Lower leg skin (tissue), 3 donors: ENCODE results near the gene ASS1.

Source experiments
- POLR2A ChIP-seq, 2 donors: fragments of 450-650 bp; IDR thresholded peaks; one replicate each; pipeline ENCODE4 v1.6.1; 2016 to 2017; ENCODE audit warnings: antibody characterized with exemption in 2 of 2, mild to moderate bottlenecking in 1 of 2, moderate library complexity in 1 of 2
- TF ChIP-seq, protein P1 (sequence below), 3 donors: fragments of 450-650 bp; IDR thresholded peaks; one replicate each; pipeline ENCODE4 v1.5.1; 2016; ENCODE audit warnings: antibody characterized with exemption in 3 of 3, mild to moderate bottlenecking in 3 of 3, moderate library complexity in 2 of 3

DNA sequence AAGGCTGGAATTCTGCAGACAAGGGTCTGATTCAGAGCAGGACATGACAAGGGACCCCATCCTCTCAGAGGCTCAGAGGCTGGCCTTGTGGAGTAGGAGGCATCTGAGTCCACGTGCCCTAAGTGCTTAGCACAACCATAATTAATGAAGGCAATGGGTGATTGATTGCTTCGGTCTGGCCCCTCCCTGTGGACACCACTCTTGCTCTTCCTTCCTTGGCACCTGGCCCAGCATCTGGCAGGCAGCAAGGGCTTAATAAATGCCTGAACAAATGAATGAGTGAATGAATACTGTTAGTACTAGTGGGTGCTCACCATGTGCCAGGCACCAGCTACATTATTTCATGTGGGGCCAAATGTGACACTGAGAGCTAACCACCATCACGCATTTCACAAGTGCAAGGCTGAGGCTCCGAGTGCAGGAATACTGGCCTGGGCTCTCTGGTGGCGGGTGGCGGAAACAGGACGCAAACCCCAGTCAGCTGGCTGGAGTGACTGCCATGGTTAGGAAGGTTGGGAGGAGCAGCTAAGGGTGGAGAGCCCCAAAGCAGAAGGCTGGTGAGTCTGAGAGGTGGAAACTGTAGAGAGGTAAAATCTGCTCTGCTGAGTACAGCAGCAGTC, 53.6 kb downstream of the ASS1 start:
- TF ChIP-seq, protein P1, sequence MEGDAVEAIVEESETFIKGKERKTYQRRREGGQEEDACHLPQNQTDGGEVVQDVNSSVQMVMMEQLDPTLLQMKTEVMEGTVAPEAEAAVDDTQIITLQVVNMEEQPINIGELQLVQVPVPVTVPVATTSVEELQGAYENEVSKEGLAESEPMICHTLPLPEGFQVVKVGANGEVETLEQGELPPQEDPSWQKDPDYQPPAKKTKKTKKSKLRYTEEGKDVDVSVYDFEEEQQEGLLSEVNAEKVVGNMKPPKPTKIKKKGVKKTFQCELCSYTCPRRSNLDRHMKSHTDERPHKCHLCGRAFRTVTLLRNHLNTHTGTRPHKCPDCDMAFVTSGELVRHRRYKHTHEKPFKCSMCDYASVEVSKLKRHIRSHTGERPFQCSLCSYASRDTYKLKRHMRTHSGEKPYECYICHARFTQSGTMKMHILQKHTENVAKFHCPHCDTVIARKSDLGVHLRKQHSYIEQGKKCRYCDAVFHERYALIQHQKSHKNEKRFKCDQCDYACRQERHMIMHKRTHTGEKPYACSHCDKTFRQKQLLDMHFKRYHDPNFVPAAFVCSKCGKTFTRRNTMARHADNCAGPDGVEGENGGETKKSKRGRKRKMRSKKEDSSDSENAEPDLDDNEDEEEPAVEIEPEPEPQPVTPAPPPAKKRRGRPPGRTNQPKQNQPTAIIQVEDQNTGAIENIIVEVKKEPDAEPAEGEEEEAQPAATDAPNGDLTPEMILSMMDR (IDR thresholded peaks at IDR 0.05): no peak
- TF ChIP-seq POLR2A (IDR thresholded peaks at IDR 0.05): no peak
